ENCODE results near the gene OR6F1.

DNA sequence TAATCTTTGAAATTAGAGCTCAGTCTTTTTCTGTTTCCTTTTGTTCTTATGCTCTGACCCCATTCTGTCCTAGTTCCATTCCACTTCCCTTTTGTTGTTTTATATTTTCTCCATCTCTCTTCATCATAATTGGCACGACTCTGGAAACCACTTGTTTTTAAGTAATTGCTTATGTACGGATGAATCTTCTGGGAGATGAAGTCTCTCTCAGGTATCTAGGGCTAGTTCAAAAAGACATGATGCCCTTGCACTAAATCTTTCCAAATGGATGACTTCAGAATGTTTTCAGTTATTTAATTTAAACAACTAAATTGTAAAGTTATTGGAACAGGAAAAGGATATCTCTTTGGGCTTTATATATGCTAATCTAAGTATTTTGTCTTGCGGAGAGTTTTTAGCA lies at the start of gene OR6F1:
- TF ChIP-seq POLR2A (IDR thresholded peaks at IDR 0.05), result no peak
- TF ChIP-seq, protein P1, sequence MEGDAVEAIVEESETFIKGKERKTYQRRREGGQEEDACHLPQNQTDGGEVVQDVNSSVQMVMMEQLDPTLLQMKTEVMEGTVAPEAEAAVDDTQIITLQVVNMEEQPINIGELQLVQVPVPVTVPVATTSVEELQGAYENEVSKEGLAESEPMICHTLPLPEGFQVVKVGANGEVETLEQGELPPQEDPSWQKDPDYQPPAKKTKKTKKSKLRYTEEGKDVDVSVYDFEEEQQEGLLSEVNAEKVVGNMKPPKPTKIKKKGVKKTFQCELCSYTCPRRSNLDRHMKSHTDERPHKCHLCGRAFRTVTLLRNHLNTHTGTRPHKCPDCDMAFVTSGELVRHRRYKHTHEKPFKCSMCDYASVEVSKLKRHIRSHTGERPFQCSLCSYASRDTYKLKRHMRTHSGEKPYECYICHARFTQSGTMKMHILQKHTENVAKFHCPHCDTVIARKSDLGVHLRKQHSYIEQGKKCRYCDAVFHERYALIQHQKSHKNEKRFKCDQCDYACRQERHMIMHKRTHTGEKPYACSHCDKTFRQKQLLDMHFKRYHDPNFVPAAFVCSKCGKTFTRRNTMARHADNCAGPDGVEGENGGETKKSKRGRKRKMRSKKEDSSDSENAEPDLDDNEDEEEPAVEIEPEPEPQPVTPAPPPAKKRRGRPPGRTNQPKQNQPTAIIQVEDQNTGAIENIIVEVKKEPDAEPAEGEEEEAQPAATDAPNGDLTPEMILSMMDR (IDR thresholded peaks at IDR 0.05), result no peak

Measured in tibial nerve (tissue), 3 donors.